Thyroid gland (tissue), 4 donors: Measurements from ENCODE around the gene PDE1C.

Source experiments
- CTCF ChIP-seq, 6 experiments: fragments of 200-600 bp in 3 of 6; fragments of 450-650 bp in 3 of 6; sonication (generic) in 3 of 6; IDR thresholded peaks; one replicate each; pipeline ENCODE4 v1.5.1; 2016 to 2019; ENCODE audit warnings: antibody characterized with exemption in 6 of 6, mild to moderate bottlenecking in 2 of 6, inconsistent platforms in 1 of 6, moderate library complexity in 1 of 6
- POLR2A ChIP-seq, 2 donors: fragments of 450-650 bp; IDR thresholded peaks; one replicate each; pipeline ENCODE4 v1.6.1; 2017; ENCODE audit warnings: antibody characterized with exemption in 2 of 2, mild to moderate bottlenecking in 2 of 2, moderate library complexity in 1 of 2

DNA sequence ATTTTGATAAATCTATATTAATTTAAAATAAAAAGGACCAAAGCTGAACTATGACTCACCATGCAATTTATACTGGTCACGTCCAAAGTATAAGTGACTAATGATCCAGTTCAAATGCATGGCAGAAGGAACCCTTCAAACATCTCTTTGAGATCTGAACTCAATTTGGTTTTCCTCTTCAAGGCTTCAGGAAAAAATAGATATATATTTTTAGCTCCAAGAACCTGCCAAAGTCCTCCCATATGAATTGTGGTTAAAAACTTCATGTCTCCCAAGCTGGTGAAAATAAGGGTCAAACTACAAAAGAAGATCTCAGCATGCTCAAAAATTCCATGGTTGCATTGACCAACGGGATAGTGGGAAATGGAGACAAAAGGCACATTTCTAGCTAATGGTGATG lies 34.6 kb upstream of the PDE1C start:
- TF ChIP-seq CTCF (IDR thresholded peaks at IDR 0.05): no peak
- no peak for TF ChIP-seq POLR2A (IDR thresholded peaks at IDR 0.05)
